ENCODE results near the gene KIRREL3. TPM values are rescaled to one million over a fixed set of nuclear protein-coding genes. Genes with fewer than 3 reads are reported as not detected.

KIRREL3 gene
- polyA plus RNA-seq, 2 of the 4 experiments (the other 2 are of a cell fraction), result 3.0 to 11.0 TPM

DNA sequence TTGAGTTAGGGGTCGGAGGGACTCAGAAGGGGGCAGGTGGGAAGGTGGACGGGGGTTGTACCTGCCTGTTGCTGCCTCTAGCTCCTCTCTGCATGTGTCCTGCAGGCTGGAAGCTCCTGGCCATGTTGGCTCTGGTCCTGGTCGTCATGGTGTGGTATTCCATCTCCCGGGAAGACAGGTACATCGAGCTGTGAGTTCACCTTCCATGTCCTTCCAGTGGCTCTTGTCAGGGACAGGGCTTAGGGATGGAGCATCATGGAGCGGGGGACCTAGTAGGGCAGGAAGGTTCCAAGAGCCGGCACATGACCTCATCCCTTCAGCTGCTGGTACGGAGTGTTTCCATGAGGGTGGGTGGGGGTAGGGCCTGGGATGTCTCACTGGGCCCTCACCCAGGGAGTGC is 594.2 kb downstream of the KIRREL3 start:
- no peak for ATAC-seq
- POLR2A ChIA-PET, result no interaction called here
- Histone ChIP-seq H3K4me1 (peaks cover 11% of the 10 kb centered on the region; the same call in 2 of the 3 replicates), H3K27ac (no peak overlapping the region), H3K9me3 (no peaks in the 10 kb centered on the region), H3K4me2 (no peak overlapping the region), H3K4me3 (no peak overlapping the region)
- CTCF ChIA-PET, result no interaction called here
- no peak for FAIRE-seq
- DNase-seq (ENCODE audit: low read depth in 1 of 2, low spot score in 1 of 2), result no peak
- no peak for TF ChIP-seq KDM1A (IDR thresholded peaks at IDR 0.05; ENCODE audit: low read depth)
- no peak for TF ChIP-seq POLR2AphosphoS2 (conservative IDR thresholded peaks at IDR 0.05; ENCODE audit: low read length)
- TF ChIP-seq FOSB (CRISPR knock-in tag; IDR thresholded peaks at IDR 0.05), result no peak
- no peak for TF ChIP-seq MAFK (IDR thresholded peaks at IDR 0.05; ENCODE audit: partially characterized antibody)
- no peak for TF ChIP-seq RARB (CRISPR knock-in tag; IDR thresholded peaks at IDR 0.05)
- TF ChIP-seq ZNF302 (CRISPR knock-in tag; IDR thresholded peaks at IDR 0.05), result no peak
- no peak for TF ChIP-seq MAZ (IDR thresholded peaks at IDR 0.05; ENCODE audit: borderline replicate concordance, low read depth, low read length)
- no peak for TF ChIP-seq JUN (IDR thresholded peaks at IDR 0.05)
- WGBS (ENCODE audit: missing lambda C conversion rate), result 98% methylated on average over 5 of the region's 8 CpGs

DNA sequence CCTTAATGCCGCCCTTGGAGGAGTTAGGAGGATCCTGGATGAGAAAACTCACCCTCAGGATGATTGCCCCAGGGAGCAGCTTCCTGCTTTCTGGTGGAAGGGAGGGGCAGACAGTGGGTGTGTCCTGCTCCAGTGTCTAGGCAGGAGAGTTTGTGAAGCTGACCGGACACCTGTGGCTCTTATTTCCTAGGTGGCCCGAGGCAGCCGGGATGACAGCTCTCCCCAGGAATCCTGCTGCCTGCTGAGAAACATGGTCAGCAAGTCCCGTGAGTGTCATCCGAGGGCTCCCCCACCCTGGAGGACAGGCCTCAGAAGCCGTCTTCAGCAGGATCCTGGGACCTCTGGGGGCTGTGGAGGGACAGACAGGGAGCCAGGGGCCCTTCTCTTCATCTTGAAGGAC is 594.7 kb downstream of the KIRREL3 start:
- DNase-seq (ENCODE audit: low read depth in 1 of 2, low spot score in 1 of 2), result no peak
- POLR2A ChIA-PET, result no interaction called here

DNA sequence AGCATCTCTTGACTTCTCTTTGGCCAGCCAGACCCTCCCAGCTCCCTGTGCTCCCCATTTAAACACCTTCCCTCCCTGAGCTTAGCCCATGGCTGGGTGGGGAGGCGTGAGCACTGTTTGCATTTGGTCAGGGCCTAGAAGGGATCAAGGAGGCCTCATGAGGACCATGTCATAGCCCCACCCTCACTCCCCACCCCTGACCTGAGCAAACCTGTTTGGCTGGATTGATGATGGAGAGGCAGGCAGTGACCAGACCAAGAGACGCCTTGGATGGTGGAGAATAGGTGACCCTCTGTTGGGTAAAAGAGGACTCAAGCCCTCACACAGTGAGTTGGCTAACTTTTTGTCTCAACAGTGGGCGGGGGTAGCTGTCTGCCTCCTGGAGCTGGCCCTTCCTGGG is 595.2 kb downstream of the KIRREL3 start:
- FAIRE-seq (no peak), DNase-seq (ENCODE audit: low read depth in 1 of 2, low spot score in 1 of 2) (no peak), ATAC-seq (no peak)
- Histone ChIP-seq H3K4me2 (no peak overlapping the region), H3K27ac (no peak overlapping the region), H3K9me3 (no peaks in the 10 kb centered on the region), H3K4me3 (no peak overlapping the region), H3K4me1 (peaks cover 11% of the 10 kb centered on the region; the same call in 2 of the 3 replicates)
- 89% methylated on average over 1 of the region's 3 CpGs for WGBS (ENCODE audit: missing lambda C conversion rate)
- ChIA-PET POLR2A (no interaction called here), CTCF (no interaction called here)
- TF ChIP-seq, protein P1, sequence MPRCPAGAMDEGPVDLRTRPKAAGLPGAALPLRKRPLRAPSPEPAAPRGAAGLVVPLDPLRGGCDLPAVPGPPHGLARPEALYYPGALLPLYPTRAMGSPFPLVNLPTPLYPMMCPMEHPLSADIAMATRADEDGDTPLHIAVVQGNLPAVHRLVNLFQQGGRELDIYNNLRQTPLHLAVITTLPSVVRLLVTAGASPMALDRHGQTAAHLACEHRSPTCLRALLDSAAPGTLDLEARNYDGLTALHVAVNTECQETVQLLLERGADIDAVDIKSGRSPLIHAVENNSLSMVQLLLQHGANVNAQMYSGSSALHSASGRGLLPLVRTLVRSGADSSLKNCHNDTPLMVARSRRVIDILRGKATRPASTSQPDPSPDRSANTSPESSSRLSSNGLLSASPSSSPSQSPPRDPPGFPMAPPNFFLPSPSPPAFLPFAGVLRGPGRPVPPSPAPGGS (IDR thresholded peaks at IDR 0.05), result no peak
- TF ChIP-seq TFCP2L1 (CRISPR knock-in tag; IDR thresholded peaks at IDR 0.05) (no peak), SMC3 (IDR thresholded peaks at IDR 0.05) (no peak), KDM1A (IDR thresholded peaks at IDR 0.05; ENCODE audit: low read depth) (no peak), SREBF2 (IDR thresholded peaks at IDR 0.05) (no peak)
- TF ChIP-seq, protein P2, sequence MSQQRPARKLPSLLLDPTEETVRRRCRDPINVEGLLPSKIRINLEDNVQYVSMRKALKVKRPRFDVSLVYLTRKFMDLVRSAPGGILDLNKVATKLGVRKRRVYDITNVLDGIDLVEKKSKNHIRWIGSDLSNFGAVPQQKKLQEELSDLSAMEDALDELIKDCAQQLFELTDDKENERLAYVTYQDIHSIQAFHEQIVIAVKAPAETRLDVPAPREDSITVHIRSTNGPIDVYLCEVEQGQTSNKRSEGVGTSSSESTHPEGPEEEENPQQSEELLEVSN (IDR thresholded peaks at IDR 0.05; ENCODE audit: borderline replicate concordance, low read depth), result no peak

More for the DNA sequence above, 594.7 kb downstream of the KIRREL3 start:
- CTCF ChIA-PET, result no interaction called here
- FAIRE-seq (no peak), ATAC-seq (no peak)
- TF ChIP-seq ZFP36 (IDR thresholded peaks at IDR 0.05; ENCODE audit: borderline replicate concordance, partially characterized antibody) (no peak), JUN (IDR thresholded peaks at IDR 0.05) (no peak), KDM5A (IDR thresholded peaks at IDR 0.05) (no peak), CEBPB (IDR thresholded peaks at IDR 0.05) (no peak), HDAC2 (IDR thresholded peaks at IDR 0.05) (no peak)
- TF ChIP-seq, protein P3, sequence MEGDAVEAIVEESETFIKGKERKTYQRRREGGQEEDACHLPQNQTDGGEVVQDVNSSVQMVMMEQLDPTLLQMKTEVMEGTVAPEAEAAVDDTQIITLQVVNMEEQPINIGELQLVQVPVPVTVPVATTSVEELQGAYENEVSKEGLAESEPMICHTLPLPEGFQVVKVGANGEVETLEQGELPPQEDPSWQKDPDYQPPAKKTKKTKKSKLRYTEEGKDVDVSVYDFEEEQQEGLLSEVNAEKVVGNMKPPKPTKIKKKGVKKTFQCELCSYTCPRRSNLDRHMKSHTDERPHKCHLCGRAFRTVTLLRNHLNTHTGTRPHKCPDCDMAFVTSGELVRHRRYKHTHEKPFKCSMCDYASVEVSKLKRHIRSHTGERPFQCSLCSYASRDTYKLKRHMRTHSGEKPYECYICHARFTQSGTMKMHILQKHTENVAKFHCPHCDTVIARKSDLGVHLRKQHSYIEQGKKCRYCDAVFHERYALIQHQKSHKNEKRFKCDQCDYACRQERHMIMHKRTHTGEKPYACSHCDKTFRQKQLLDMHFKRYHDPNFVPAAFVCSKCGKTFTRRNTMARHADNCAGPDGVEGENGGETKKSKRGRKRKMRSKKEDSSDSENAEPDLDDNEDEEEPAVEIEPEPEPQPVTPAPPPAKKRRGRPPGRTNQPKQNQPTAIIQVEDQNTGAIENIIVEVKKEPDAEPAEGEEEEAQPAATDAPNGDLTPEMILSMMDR (IDR thresholded peaks at IDR 0.05), result no peak
- TF ChIP-seq, protein P2 (IDR thresholded peaks at IDR 0.05; ENCODE audit: borderline replicate concordance, low read depth), result no peak
- Histone ChIP-seq H3K4me1 (peaks cover 11% of the 10 kb centered on the region; the same call in 2 of the 3 replicates), H3K4me2 (no peak overlapping the region), H3K9me3 (no peaks in the 10 kb centered on the region), H3K27ac (no peak overlapping the region), H3K4me3 (no peak overlapping the region)
- WGBS (ENCODE audit: missing lambda C conversion rate), result 78% methylated on average over 4 of the region's 7 CpGs

Measured in A549 (cell line).